Right cardiac atrium (tissue), 5 donors: ENCODE data around the gene GTF2A1. TPM values are rescaled to one million over a fixed set of nuclear protein-coding genes. Genes with fewer than 3 reads are reported as not detected.
A peak's percentile ranks its signal among the peaks of the same experiment; 100 is the strongest.
"Not testable (repeated sequence)": the region's sequence is repeated elsewhere in the genome, so short reads cannot be mapped to it uniquely, and the experiment has no call there.

Experiments
- ATAC-seq, 2 donors: fragments of 200-7000 bp; cut with Tn5 transposase; one replicate each; pipeline versions ENCODE4 v1.8.0 to v1.9.1; 2020; ENCODE audit warnings: moderate library complexity in 2 of 2, mild to moderate bottlenecking in 1 of 2
- DNase-seq, 3 donors: peaks; one replicate each; pipeline ENCODE4 v3.0.0-alpha.2; 2020
- H3K27ac ChIP-seq: one replicate; pipeline ENCODE4 v1.5.1; 2013; ENCODE audit warnings: mild to moderate bottlenecking, low read length, control low read depth, moderate library complexity
- H3K27me3 ChIP-seq: one replicate; pipeline ENCODE4 v1.6.1; 2013; ENCODE audit not compliant: control insufficient read depth, insufficient read depth
- H3K4me1 ChIP-seq: one replicate; pipeline ENCODE4 v1.6.1; 2013; ENCODE audit warnings: low read length; ENCODE audit not compliant: control insufficient read depth, insufficient read depth
- H3K4me3 ChIP-seq: one replicate; pipeline ENCODE4 v1.5.1; 2013; ENCODE audit warnings: low read length, control low read depth
- H3K9me3 ChIP-seq: one replicate; pipeline ENCODE4 v1.6.1; 2013; ENCODE audit warnings: low read length; ENCODE audit not compliant: control insufficient read depth
- WGBS: extraction: QIAGEN DNeasy Blood & Tissue Kit; methylation state at CpG from one replicate; pipeline ENCODE4 v1.1.7; 2013; 5-methylcytosine and 5-hydroxymethylcytosine counted together
- intact Hi-C, 4 donors: fragments of 100-400 bp; cut with DNase I; formaldehyde crosslinking; loops; one replicate each; pipeline versions ENCODE4 v1.11.0 to v1.14.0; 2022 to 2023
- polyA plus RNA-seq: library from polyadenylated mRNA; stranded (reverse); fragments of 200-250 nt; gene quantifications from one replicate; pipeline ENCODE4 v1.2.3, GENCODE V29; 2013
- total RNA-seq, 4 donors: library from RNA; stranded (reverse); fragmentation: NEBNext Ultra II Directional; extraction: Animal tissue kit (Norgen Biotek cat#: 25700); gene quantifications; one replicate each; pipeline ENCODE4 v1.2.1, GENCODE V29; 2021
- donor health status: healthy with polysubstance abuse.
- donor health status: DM: no; HTN: yes; CAD: no.
- donor health status: DM: no; HTN: no; CAD: no.
- donor health status: DM: no; HTN: yes; CAD: no; lungs with severe emphysema.
- donor health status: DM: yes; HTN: yes; CAD: no.

Gene GTF2A1
- total and polyA plus RNA-seq, 5 donors = 5.7 to 20.7 (median 19.8) TPM

DNA sequence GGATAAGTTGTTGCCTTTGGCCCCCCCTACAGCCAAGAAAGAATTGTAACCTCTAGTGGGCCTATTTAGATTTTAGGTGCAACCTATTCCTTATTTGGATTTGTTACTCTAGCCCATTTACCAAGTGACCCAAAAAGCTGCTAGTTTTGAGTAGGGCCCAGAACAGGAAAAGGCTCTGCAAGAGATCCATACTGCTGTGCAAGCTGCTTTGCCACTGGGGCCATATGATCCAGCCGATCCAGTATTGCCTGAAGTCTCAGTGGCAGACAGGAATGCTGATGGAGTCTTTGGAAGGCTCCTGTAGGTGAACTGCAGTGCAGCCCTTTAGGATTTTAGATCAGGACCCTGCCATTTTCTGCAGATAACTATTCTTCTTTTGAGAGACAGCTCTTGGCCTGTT lies 12.9 kb upstream of the GTF2A1 start:
- ATAC-seq = no peak
- no peaks in the 10 kb centered on the region for H3K9me3 ChIP-seq
- no peaks in the 10 kb centered on the region for H3K4me1 ChIP-seq
- H3K4me3 ChIP-seq = no peak overlapping the region
- no peak for DNase-seq
- intact Hi-C loops = no loop called here
- WGBS = 98% methylated on average over 1 of the region's 1 CpG
- H3K27me3 ChIP-seq = no peaks in the 10 kb centered on the region
- H3K27ac ChIP-seq = no peak overlapping the region

DNA sequence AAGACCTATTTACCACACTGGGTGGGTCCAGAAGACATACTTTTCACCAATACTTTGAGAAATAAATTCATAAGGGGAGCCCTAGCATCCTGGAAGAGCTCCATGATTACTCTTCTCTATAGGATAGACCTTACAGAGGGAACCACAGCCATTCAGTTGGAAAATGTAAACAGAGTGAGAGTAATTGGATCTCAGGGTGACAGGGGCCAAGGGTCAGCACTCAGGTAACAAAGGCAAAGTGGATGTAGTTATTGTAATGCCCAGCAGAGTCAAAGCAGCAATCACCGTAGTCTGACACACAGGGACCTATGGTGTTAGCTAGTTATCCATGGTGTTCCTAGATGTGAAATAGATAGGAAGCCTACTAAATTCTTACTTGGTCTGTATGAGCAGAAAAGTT lies 10.8 kb upstream of the GTF2A1 start:
- intact Hi-C loops = no loop called here
- DNase-seq (no peak), ATAC-seq (no peak)
- no peaks in the 10 kb centered on the region for H3K27me3 ChIP-seq
- WGBS = 92% methylated on average over 1 of the region's 1 CpG
- H3K27ac ChIP-seq = no peak overlapping the region
- H3K9me3 ChIP-seq = no peaks in the 10 kb centered on the region
- H3K4me1 ChIP-seq = no peaks in the 10 kb centered on the region
- H3K4me3 ChIP-seq = no peak overlapping the region

DNA sequence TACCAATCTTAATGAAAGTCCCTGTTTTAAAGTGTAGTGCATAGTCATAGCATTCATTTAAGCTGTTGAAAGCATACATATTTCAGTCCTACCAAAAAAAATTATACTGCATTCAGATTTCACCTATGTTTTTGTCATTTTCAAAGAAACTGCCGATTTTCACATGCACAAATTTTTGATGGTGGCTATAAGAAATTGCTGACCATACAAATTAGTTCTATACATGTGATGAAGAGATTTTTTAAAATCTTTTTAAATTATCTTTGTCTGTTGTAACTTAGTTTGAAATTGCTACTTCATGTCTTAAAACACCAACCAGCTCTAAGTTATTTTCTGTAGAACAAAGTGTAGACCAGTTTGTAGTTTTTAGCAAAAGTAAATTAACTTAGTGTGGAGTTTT lies 3.5 kb upstream of the GTF2A1 start:
- Histone ChIP-seq H3K4me3 (no peak overlapping the region), H3K27me3 (no peaks in the 10 kb centered on the region), H3K9me3 (no peaks in the 10 kb centered on the region), H3K27ac (no peak overlapping the region), H3K4me1 (peaks cover 3% of the 10 kb centered on the region)
- ATAC-seq = no peak
- intact Hi-C loops = no loop called here
- no peak for DNase-seq
- 96% methylated on average over 1 of the region's 1 CpG for WGBS

DNA sequence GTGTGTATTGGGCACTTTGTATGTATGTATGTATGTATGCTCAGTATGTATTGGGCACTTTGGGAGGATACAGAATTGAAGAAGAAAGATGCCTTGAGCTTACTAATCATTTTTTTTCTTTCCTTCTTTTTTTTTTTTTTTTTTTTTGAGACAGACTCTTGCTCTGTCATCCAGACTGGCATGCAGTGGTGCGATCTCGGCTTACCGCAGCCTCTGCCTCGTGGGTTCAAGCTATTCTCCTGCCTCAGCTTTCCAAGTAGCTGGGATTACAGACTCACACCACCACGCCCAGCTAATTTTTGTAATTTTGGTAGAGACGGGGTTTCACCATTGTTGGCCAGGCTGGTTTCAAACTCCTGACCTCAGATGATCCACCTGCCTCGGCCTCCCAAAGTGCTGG lies 3.0 kb upstream of the GTF2A1 start:
- intact Hi-C loops, H3K4me3 ChIP-seq, DNase-seq, H3K27ac ChIP-seq, H3K4me1 ChIP-seq, H3K27me3 ChIP-seq, H3K9me3 ChIP-seq, ATAC-seq: not testable (repeated sequence)
- WGBS = 97% methylated on average over 7 of the region's 7 CpGs

DNA sequence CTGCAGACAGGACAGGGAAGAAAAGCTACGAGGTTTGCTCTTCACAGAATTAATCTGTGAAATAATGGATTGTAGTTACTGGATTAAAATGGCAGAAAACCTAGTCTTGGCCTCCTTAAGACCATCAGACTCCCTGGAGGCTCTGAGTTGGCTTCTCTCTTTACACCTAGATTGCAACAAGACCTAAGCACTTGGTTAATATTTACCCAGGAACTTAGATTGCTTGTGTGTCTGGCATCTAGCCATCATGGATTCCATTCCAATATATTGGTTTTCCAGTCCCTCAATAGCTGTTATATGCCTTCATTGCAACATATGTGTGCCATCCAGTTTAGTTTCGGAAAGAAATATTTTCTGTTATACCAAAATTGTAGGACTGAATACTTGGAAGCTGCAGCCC lies 1.9 kb upstream of the GTF2A1 start:
- H3K9me3 ChIP-seq = no peaks in the 10 kb centered on the region
- WGBS = 97% methylated on average over 2 of the region's 2 CpGs

DNA sequence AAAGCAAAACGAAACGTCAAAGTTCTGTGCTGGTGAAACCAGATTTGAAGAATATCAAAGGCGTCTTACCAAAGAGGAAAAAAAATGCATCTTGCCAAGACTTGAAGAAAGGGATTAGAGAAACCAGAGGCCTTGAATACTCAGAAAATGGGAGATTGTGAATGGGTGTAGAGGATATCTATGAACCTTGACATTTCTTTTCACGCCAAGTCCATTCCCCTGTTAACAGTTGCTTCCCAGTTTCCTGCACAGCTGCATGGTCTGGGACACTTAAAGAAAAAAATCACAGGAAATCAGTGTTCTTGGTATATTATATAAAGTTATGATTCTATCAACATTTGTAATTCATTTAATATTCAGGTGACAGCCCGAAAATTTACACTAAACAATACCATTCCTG lies 1.4 kb upstream of the GTF2A1 start:
- peak overlapping the region; percentile 95 for H3K27ac ChIP-seq
- H3K27me3 ChIP-seq = no peaks in the 10 kb centered on the region
- no peaks in the 10 kb centered on the region for H3K9me3 ChIP-seq
- peaks cover 3% of the 10 kb centered on the region for H3K4me1 ChIP-seq
- ATAC-seq (no peak), DNase-seq (no peak)
- H3K4me3 ChIP-seq = no peak overlapping the region
- intact Hi-C loops = no loop called here
- 83% methylated on average over 5 of the region's 5 CpGs for WGBS

More for the DNA sequence above, 1.9 kb upstream of the GTF2A1 start:
- Histone ChIP-seq H3K4me1 (peaks cover 3% of the 10 kb centered on the region), H3K27ac (no peak overlapping the region), H3K4me3 (no peak overlapping the region), H3K27me3 (no peaks in the 10 kb centered on the region)
- intact Hi-C loops = no loop called here
- DNase-seq (no peak), ATAC-seq (no peak)

DNA sequence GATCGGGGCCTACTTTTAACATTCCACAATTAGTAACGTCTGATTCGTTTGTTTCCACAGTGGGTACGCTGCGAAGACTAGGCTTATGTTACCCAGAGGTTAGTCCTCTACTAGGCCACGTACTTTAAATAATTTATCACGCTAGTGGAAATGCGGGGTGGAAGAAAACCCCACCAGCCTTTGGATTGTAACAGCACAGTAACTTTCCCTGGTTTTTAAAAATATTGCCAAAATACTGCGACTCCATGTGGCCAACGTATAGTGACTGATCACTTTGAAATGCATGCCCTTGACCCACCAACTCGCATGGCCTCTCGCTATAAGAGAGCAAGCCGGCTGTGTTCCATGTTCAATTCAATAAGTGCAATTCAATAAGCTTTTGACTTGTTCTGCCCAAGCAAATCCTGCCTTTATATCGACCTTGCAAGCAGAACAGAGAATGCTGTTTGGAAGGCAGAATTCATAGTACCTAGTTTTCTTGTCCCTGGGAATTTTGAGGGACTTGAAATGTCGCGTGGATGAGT lies 882 bp upstream of the GTF2A1 start:
- 26% methylated on average over 16 of the region's 16 CpGs for WGBS
- H3K27me3 ChIP-seq = no peaks in the 10 kb centered on the region
- peak overlapping the region; percentile 95 for H3K27ac ChIP-seq
- no peaks in the 10 kb centered on the region for H3K9me3 ChIP-seq
- peak overlapping the region; percentile 54 for H3K4me3 ChIP-seq
- H3K4me1 ChIP-seq = peaks cover 3% of the 10 kb centered on the region
- DNase-seq = no peak
- ATAC-seq = no peak
- intact Hi-C loops = no loop called here

DNA sequence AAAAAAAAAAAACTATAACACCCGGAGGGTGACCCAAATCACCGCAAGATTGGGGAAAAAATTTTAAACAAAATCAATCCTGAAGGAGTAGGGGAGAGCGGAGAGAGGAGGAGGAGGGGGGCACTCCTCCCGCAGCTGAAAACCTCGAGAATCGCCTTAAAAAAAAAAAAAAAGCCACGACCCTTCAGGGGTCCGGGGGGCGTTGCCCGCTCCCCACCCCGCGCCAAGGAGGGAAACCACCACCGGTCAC lies 254 bp downstream of the GTF2A1 start:
- H3K27me3 ChIP-seq = no peaks in the 10 kb centered on the region
- H3K27ac ChIP-seq = peak overlapping the region; percentile 97
- WGBS = under 1% methylated on average over 13 of the region's 13 CpGs
- peaks cover 3% of the 10 kb centered on the region for H3K4me1 ChIP-seq
- no peaks in the 10 kb centered on the region for H3K9me3 ChIP-seq
- intact Hi-C loops = no loop called here
- ATAC-seq (no peak), DNase-seq (no peak)
- peak overlapping the region; percentile 100 for H3K4me3 ChIP-seq

DNA sequence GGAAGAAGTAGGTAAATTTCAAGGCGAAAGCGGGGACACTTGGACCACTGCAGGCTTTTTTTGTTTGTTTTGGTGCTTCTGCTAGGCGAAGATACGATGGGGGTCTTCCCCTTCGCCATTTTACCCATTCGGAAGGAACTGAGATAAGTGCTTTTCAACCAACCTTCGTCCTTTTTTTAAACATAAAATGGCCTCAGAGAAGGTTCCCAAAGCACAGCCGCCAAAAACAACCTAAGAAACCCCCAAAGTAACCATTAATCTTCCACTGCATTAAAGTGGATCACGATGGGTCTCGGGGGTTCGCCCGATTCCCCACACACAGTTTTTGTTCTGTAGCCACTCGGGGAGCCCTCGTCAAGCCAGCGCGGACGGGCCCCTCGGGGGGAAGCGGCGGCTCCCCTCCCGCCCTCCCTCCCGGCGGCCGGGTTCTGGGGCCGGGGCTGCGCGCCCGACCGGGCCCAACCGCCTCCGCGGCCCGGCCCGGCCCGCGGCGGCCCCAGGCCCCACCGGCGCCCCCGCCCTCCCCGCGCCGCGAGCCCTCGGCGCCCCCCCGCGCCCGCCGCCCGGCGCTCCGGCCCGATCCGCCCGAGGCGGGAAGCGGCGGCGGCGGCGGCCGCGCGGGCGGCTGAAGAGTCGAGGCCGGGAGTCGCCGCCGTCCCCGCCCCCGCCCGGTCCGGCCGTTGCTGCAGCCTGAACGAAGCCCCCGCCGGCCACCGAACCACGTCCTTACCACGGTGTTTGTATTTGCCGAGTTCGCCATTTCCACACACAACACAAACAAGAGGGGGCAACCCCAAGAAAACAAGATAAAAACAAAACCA lies 790 bp downstream of the GTF2A1 start:
- H3K4me3 ChIP-seq = peak overlapping the region; percentile 100
- H3K4me1 ChIP-seq = peaks cover 3% of the 10 kb centered on the region
- H3K27me3 ChIP-seq = no peaks in the 10 kb centered on the region
- WGBS = under 1% methylated on average over 84 of the region's 84 CpGs
- H3K9me3 ChIP-seq = no peaks in the 10 kb centered on the region
- ATAC-seq = no peak
- H3K27ac ChIP-seq = peak overlapping the region; percentile 100
- intact Hi-C loops = no loop called here
- DNase-seq = peak; percentile 49 to 78 (median 77)

DNA sequence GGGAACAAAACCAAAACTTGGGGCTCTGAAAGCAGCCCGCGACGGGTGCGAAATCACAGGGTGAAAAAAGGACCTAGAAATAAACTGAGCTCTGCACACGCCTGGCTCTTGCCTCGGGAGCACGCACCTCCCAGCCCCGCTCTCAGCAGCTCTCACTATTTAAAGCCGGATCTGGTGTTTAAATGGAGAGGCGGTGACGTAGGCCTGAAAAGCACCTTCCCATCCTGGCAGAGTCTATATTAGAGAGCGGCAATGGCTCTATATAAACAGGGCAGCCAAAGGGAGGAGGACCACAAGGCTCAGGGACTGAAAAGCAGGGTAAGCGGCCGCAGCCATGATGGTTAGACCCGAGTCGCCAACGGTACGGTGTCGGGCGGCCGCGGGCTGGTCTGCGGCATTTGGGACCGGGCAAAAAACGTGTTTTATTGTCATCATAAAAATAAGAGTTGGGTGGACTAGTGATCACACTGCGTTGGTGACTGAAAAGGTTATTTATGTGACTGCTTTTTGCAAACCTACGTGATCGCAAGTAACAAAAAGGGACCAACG lies 1.5 kb downstream of the GTF2A1 start:
- under 1% methylated on average over 29 of the region's 29 CpGs for WGBS
- peak overlapping the region; percentile 100 for H3K4me3 ChIP-seq

DNA sequence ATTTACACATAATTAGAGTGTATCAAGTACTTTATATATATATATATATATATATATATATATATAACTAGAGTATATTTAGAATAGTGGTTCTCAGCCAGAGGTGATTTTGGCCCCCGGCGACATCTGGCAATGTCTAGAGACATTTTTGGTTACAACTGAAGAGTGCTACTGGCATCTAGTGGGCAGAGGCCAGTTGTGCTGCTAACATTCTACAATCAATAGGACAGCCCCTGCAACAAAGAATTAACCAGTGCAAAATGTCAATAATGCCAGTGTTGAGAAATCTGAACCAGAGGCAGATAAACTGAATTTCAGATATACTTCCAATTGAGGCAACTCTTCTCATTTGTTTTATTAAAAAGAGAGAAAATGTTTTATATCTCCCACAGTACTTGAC lies 8.9 kb downstream of the GTF2A1 start:
- WGBS = 21% methylated on average over 2 of the region's 2 CpGs
- peak; percentile 73 to 84 for ATAC-seq
- no peak overlapping the region for H3K27ac ChIP-seq
- intact Hi-C loops = no loop called here
- no peaks in the 10 kb centered on the region for H3K4me1 ChIP-seq
- no peaks in the 10 kb centered on the region for H3K27me3 ChIP-seq
- no peak overlapping the region for H3K4me3 ChIP-seq
- no peaks in the 10 kb centered on the region for H3K9me3 ChIP-seq
- DNase-seq = peak; percentile 31 to 73 (median 61)

More for the DNA sequence above, 1.5 kb downstream of the GTF2A1 start:
- Histone ChIP-seq H3K9me3 (no peaks in the 10 kb centered on the region), H3K27ac (peak overlapping the region; percentile 100), H3K27me3 (no peaks in the 10 kb centered on the region), H3K4me1 (peaks cover 3% of the 10 kb centered on the region)
- DNase-seq (peak; percentile 91 to 95 (median 93)), ATAC-seq (peak; percentile 88 to 89)
- intact Hi-C loops = no loop called here
